HG03521 (cell line): Measurements from ENCODE around the gene CEMIP.
A peak's percentile ranks its signal among the peaks of the same experiment; 100 is the strongest.

Source experiments
- ATAC-seq: cut with Tn5 transposase; IDR thresholded peaks from one replicate; pipeline ENCODE4 v1.9.1; 2021; ENCODE audit warnings: mild to moderate bottlenecking, moderate library complexity; ENCODE audit not compliant: unreplicated experiment

Gene CEMIP

DNA sequence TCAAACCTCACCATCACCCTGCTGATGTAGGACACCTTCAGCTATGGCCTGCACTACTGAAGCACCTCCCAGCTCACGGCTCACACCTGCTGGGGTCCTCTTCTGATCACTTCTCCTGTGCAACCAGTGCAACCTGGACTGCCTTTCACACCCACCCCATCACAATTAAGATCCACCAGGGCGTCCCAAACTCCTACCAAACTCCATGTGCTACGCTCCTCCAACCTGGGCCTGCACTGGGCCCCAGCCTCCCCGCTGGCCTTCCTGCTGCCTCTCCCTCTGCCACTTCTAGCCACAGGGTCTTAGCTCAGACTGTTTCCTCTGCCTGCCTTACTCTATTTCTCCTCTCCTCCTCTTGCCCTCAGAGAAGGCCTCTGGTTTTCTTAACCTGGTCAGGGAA, 197.7 kb downstream of the CEMIP start:
- no peak for ATAC-seq

- no peak for ATAC-seq
Observed at GRCh38 chr15:80977627-80978036, 198.5 kb downstream of the CEMIP start.

DNA sequence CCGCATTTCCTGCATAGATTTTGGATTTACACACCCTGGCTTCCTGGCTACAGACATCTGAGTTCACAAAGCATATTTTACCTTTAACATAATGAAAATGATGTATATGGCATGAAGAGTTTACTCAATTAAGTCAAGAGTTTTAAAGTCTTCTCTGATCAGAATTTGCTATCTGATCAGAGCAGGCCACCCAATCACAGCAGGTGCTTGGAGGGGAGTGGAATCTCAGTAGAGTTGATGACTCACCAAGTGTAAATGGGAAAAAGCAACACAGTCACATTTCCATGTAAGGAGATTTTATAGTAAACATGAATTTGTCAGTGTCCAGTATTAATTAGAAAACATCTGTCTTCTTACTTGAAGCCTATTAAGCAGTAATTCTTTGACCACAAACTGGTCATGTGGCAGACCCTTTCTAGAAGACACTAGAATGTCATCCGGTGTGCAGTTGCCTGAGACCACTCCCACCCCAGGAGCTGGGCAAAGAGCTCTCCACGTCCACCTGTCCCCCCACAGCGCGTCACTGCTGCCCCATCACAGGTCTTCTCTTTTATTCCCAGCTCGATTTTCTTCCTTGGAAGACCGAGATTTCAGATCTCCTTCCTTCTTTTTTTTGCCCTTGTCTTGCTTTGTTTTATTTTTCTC, 199.6 kb downstream of the CEMIP start:
- no peak for ATAC-seq

GRCh38 chr15:80979538-80980200, 200.5 kb downstream of the CEMIP start:
- no peak for ATAC-seq

DNA sequence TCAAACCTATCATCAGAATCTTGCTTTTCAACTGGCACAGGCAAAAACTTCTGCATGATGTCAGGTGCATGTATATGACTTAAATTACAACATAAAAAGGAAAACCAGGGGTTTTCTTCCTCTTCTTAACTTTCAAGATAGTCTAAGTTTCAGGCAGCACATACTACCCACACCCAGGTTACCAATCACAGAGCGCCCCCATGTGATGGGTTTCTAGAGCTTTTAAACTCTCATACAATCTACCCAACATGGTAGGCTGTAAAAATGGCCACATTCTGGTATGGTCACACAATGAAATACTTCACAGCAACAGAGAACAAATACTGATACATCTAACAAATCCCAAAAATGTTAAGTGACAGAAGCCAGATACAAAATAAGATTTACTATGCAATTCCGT, 203.0 kb downstream of the CEMIP start:
- ATAC-seq, result no peak

GRCh38 chr15:80982839-80983238, 203.7 kb downstream of the CEMIP start:
- no peak for ATAC-seq

DNA sequence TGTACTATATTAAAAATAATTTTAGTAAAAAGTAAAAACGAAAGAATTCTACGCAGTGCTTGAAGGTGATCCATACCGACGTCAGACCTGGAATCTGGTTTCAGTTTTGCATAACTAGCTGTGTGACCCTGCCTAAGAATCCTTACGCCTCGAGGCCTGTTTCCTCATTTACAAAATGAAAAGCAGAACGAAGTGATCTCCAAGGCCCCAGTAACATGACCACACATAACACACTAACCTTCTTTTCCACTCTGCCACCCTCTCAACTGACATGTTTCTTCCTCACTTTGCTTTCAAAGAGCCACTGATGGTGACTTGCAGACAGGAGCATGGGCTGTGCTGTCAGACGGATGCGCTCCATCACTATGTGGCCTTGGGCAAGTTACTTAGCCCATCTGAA, 205.7 kb downstream of the CEMIP start:
- ATAC-seq, result no peak

DNA sequence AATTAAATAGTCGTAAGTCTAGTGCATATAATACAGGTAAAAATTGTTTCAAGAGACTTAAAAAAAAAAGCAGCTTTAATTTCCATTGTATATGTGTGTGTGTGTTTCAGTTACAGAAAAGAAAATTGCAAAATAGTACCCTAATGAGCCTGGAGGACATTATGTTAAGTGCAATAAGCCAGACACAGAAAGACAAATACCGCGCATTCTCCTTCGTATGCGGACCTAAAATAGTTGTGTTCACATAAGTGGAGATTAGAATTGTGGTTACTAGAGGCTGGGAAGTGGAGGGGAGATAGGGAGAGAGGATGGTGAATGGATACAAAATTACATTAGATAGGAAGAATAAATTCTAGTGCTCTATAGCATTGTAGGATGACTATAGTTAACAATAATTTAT, 206.8 kb downstream of the CEMIP start:
- no peak for ATAC-seq

DNA sequence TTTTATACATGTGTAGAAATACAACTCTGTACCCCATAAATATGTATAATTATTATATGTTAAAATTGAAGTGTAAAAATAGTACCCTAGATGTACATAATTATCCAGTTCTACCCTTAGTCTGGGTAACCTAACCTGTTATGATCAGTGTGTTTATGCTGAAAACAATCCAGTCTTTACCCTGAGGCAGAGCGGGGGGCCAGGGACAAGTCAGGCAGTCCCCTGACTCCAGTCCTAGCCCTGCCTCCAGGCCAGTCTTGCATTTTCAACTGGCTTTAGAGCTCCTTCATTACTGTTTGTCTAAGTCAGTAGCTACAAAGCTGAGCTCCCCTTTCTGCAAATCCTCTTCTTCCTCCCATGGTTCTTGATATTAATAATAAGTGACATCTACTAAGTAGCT, 207.3 kb downstream of the CEMIP start:
- no peak for ATAC-seq

- ATAC-seq, result no peak
Observed at GRCh38 chr15:80988148-80988796, 209.1 kb downstream of the CEMIP start.

DNA sequence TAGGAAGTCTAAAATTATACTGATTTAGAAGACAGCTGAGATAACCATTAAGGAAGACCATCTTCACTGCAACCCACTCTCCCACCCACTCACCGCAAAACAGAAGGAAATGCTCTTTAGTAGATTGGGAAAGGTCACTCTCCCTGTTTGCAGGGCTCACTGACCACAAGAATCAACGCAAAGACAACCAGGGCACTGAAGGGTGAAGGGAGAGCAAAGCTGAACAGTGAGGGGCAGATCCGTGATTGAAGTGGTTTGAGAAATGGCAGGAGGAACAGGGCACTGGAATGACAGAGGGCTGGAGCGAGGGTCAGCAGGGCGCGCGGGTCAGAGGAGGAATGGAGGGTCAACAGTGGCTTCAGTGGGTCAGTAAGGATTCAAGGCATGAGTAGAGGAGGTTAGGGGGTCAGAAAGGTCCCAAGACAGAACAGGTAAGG, 209.9 kb downstream of the CEMIP start:
- ATAC-seq, result no peak

GRCh38 chr15:80989518-80990478, 210.6 kb downstream of the CEMIP start, which contains the start of gene MESD:
MESD (minus strand) TSS chr15:80989819; CDS start chr15:80989791, 28 bp downstream.
- ATAC-seq, result peak; percentile 98

DNA sequence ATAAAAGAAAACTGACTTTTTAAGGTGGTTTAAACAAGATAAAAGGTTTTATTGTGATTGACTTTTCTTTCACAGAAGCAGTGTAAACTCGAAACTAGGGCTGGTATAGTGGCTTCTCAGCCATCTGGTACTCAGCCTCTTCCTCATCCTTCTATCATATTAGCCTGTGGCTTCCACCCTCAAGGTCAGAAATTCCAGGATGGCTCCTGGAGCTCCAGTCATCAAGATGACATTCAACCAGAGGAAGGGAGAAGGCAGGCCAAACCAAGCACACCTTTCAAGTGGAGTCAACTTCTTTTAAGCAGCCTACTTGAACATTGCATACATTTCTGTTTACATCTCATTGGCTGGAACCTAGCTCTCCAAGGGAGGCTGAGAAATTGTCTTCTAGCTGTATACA, 211.8 kb downstream of the CEMIP start:
- no peak for ATAC-seq

DNA sequence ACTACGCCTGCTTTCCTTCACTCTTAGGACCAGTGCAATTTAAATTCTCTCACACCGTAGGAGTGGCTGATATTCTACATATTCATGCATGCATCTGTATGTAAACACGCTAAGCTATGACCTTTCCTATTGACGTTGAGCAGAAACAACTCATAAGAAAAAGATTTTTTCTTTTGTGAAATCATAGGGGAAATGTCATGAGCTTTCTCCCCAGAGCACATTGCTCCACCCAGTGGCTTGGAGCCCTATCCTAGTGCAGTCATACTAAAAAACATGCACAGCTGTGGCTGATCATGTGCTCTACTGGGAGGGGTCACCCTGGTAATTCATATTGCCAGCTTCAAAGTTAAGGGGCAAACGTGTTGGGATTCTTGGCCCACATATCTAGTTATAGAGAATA, 212.3 kb downstream of the CEMIP start:
- no peak for ATAC-seq

DNA sequence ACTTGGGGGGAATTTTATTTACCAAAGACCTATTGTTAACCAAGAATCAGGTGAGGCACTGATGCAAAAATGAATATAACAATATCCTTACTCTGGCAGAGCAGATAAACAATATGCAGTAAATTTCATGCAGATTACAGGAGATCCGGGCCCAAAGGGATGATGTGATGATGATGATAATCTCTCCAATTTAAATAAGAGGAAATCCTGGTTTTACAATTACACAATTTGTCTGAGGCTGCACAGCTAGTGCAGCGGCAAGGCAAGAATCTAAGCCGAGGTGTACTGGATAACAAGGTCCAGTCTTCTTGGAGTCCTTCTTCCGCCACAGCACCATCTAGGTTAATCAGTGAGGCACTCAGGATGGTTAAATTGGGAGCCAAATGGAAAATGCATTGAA, 212.8 kb downstream of the CEMIP start:
- ATAC-seq, result no peak

GRCh38 chr15:80992441-80992840, 213.3 kb downstream of the CEMIP start:
- no peak for ATAC-seq

DNA sequence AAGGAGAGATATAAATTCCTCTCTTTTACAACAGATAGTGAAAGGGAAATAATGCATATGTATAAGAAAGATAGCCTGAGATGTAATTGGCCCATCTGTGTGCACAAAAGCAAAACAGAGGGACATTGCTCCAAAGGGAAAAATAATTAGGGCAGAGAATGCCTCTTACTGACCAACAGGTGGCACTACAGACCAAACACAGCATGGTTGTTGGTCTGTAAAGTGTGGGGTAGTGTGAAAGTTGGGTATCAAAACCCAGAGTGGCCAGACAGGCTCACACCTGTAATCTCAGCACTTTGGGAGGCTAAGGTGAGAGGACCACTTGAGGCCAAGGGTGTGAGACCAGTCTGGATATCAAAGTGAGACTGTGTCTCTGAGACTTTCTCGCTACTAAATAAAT, 217.1 kb downstream of the CEMIP start:
- ATAC-seq, result no peak

GRCh38 chr15:80997692-80998091, 218.5 kb downstream of the CEMIP start:
- no peak for ATAC-seq

GRCh38 chr15:80998251-80998650, 219.1 kb downstream of the CEMIP start:
- ATAC-seq, result no peak

DNA sequence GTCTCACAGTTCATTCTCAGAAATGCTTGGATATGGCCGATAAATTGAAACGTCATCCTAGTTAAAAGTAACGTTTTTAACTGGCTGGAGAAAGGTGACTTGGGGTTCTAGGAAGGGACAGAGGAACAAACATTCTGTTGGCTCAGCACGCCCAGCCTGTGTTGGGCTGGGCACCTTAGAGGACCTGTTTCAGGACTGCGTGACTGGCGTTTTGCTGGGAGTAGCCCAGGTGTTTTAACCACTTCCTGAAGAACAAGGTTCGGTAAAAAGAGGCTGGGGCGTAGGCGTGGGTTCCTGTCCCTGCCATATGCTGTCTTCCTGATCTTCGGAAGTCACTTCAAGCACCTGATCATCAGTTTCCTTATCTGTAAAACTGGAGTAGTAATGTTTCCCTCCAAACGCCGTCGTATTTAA, 220.5 kb downstream of the CEMIP start:
- no peak for ATAC-seq

DNA sequence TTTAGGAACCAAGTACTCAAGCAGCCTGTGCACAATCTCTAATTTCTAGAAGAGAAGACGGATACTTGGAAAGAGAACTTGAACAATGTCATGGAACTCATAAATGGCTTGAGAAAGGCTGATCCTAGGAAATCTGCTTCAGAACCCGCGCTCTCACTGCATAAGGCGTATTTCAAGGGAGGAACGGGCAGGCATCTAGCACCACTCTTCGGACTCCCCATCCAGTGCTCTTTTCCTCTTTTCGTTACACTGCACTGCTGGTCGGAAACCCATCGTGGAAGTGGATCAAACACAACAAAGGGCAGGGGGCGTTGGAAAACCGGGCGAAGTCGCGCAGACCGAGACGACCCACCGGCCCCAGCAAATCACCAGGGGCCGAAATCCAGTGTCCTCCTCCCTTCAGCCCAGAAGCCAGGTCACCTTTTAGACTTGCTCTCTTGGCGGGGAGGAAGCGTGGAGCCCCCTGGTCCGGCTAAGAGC, 221.0 kb downstream of the CEMIP start:
- ATAC-seq, result no peak
